HG02981 (cell line): Measurements from ENCODE around the gene ELP1.
"Not testable (repeated sequence)": the region's sequence is repeated elsewhere in the genome, so short reads cannot be mapped to it uniquely, and the experiment has no call there.

Experiments used
- ATAC-seq: cut with Tn5 transposase; IDR thresholded peaks from one replicate; pipeline ENCODE4 v1.9.1; 2021; ENCODE audit warnings: mild to moderate bottlenecking, moderate library complexity; ENCODE audit not compliant: unreplicated experiment

ELP1 gene

DNA sequence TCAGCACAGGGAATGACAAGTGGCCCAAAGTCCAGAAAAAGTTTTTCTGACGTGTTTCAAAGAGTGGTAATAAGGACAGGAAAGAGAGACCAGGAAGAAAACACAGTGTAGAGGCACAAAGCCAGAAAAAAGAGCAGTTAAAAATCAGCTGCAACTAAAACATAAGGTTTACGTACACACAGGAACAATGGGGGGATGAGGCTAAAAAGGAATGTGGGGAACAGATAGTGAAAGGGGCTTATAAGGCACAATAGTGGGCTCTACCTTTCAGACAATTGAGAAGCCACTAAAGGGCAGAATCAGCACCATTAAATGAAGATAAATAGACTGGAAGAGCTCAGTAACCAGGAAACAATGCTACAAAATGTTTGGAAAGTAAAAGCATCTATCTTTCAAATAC, 5.5 kb downstream of the ELP1 start:
- ATAC-seq, result no peak

DNA sequence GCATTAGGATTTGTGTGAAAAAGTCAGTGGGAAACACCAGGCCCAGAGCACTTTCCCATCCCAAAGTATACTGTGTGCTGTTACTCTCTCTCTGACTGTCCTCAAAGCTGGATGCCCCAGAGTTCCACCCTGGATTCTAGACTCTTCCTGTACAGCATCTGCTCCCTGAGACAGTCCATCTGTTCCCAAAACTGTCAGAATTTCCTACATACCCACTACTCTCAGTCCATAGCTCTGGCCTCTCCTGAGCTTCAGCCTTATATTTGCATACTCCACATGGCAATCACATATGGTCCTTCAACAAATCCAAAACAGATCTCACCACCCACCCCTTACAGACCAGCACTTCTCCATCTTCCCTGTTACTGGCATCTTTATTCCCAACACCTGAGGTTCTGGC, 9.5 kb downstream of the ELP1 start:
- no peak for ATAC-seq

DNA sequence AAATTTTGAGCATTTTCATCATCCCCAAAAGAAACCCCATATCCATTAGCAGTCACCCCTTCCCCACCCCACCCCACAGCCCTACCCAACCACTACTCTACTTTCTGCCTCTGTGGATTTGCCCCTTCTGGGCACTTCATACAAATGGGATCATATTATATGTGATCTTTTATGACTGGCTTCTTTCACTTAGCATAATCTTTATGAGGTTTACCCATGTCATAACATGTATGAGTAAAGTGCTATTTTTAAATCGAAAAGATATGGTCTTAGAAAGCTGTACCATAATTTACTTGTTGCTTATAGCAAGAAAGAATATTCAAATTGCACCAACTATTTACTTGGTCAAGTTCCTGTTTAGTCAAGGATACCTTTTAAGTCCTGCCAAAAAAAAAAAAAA, 12.7 kb downstream of the ELP1 start:
- ATAC-seq, result no peak

DNA sequence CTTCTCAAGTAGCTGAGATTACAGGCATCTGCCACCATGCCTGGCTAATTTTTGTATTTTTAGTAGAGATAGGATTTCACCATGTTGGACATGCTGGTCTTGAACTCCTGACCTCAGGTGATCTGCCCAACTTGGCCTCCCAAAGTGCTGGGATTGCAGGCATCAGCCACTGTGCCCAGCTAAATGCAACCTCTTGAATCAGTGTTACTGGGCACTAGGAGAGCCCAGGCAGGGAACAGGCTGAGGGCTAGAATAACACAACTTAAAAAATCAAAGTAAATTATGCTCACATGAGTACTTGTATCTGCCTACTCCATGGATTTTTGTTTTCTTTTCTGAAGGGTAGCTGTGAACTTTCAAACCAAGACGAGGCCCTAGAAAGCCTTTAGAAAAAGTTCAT, 13.5 kb downstream of the ELP1 start:
- not testable (repeated sequence) for ATAC-seq

DNA sequence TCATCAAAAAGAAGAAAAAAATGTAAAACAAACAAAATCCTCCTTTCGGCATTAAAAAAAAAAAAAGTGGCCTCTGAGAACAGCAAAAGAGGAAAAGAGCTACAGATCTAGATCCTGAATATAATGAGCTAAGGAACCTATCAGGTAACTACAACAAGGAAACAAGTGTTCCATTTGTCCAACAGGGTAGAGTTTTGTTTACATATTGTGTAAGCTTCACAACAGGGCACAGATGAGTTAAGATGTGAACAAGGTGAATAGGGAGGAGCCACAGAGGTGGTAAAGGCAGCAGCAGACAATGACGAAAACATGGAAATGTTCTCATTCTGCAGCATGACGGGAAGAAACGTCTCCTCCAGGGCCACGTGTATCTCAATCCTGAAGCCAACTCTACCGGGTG, 14.4 kb downstream of the ELP1 start:
- ATAC-seq, result no peak

DNA sequence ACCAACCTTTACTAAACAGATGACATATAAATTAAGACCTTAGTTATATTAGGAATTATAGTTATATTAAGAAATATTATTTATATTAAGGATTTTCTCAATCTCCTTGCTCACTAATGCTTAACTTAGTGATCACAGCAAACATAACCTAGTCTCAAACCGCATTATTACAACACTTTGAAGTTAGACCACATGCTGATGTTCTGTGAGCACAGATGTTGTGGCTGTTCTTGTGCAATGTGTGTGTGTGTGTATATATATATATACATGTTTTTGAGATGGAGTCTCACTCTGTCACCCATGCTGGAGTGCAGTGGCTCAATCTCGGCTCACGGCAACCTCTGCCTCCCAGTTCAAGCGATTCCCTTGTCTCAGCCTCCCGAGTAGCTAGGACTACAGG, 20.5 kb downstream of the ELP1 start:
- no peak for ATAC-seq

DNA sequence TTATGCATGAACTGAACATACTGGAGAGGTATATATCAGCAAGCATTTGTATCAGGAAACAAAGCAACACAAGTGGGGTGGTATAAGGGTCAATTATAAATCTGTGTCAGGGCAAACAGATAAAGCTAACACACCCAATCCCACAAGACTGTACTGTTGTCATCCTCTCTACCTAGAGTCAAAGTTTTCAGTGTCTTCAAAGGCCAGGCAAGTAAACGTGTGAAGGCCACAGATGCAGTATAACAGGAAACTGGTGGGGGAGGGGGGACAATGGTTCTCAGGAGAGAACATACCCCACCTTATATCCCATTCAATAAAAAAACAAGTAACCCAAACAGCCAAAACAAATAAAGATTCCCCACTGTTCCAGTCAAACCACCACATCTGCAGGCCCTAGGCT, 22.1 kb downstream of the ELP1 start:
- ATAC-seq, result no peak

DNA sequence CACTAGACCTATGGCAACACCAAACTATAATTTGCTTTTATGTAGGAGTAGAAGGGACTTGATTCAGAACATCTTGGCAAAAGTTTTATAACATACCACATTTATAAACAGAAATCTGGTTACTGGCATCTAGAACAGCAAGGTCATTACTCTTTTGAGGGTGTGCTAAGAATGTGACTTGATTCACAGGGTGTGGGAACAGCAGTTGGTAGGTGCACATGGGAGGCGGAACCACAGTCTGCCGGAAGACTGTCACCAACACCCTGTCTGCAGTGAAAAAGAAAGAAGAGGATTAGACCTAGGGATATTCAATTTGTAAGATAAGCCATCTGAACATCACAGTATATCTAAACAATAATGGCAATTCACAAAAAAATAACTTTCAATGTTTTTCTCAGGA, 23.0 kb downstream of the ELP1 start:
- no peak for ATAC-seq

DNA sequence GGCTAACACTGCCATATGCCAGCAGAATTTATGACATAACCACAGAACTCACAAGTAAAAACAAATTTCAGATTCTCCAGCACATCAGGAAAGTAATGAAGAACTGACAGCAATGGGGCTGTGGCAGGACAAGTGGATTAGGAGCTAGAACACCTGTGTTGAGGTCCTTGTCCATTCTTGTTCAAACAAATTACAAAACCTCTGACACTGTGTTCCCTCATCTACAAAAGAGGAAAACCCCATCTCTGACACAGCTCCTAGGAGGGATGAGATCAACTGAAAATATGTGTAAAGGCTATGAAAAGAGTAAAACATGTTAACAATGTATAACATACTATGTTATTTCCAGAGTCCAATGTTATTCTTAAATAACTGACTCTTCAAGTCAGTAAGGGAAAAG, 23.5 kb downstream of the ELP1 start:
- ATAC-seq, result no peak

DNA sequence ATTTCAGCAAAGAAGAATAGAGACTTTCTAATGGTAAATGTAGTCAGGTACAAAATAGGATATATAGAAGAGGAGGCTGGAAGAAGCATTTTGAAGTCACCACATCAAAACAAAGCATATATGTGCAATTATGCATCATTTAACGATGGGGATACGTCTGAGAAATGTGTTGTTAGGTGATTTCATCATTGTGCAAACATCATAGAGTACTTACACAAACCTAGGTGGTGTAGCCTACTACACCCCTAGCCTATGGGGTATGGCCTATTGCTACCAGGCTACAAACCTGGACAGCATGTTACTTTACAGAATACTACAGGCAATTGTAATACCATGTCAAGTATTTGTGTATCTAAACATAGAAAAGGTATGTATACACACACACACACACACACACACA, 28.4 kb downstream of the ELP1 start:
- no peak for ATAC-seq

DNA sequence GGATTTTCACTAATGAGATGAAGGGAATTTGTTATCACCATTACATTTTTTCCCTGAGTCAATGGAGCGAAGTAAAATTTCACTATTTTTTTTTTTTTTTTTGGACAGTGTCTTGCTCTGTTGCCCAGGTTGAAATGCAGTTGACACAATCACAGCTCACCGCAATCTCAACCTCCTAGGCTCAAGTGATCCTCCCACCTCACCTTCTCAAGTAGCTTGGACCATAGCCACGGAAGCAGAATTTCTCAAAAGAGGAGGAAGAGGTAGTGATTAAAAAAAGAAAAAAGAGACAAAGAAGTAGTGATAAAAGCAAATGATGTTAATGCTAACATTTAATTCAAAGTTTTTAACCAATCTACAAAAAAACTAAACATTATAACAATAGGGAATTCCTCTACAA, 29.8 kb downstream of the ELP1 start:
- ATAC-seq, result no peak

DNA sequence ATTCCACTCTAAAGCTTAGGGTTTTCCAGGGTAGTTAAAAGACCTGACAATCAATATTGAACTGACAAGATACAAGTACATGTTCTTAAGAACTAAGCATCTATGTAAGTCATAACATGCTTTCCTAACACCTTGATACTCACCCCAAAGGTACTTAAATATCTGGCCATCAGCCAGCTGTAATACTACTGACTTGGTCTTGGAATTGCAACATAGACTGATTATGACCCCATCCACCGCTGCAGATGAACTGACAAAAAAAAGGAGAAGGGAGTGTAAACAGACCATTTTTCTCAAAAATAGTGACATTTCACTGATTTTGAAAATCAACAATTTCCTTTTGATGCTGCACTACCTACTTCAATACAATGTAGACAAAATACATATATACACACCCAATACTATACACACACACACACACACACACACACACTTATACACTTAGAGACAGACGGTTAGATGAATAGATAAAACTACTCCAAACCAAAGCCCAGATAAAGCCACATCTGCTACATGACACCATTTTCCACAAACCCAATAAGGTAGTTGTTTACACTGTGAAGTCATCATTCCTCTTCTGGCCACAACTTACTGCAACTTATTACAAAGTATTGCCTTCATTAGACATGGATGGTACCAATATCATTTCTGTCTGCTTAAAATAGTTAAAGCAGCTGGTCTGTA, 30.4 kb downstream of the ELP1 start:
- no peak for ATAC-seq

DNA sequence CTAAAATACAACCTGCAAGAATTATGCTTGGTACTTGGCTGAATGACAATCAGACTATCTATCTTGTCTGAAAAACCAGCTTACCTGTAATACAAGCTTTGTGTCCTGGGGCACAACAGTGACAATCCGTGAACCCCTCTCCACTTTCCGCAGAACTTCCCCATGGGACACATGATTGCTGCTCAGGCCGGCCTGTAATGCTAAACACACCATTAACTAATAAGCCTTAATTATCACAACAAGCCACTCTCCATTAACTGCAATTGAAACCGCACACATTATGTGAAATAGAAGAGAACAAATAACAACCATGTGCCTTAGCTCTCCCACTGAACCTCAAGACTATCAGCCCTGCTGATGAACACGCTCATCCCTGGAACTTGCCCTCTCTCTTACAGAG, 33.7 kb downstream of the ELP1 start:
- ATAC-seq, result no peak

DNA sequence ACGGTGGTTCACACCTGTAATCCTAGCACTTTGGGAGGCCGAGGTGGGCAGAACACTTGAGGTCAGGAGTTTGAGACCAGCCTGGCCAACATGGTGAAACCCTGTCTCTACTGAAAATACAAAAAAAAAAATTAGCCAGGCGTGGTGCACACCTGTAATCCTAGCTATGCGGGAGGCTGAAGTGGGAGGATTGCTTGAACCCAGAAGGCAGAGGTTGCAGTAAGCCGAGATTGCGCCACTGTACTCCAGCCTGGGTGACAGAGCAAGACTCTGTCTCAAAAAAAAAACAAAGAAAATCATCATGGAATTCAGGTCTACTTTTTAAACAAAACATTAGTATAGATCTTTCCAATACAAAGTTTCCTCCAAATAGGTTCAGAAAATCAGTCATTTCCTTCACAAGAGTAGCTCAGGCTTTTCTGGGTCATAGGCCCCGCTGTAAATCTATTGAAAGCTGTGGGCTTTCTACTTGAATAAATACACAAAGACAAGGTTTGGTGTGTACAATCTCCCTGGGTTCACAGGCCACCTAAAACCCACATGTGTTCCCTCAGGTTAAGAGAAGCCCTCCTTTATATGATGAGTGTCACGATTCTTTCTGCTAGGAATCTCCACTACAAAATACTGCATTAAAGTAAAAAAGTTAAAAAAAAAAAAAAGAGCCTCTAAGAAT, 34.8 kb downstream of the ELP1 start:
- ATAC-seq, result not testable (repeated sequence)

DNA sequence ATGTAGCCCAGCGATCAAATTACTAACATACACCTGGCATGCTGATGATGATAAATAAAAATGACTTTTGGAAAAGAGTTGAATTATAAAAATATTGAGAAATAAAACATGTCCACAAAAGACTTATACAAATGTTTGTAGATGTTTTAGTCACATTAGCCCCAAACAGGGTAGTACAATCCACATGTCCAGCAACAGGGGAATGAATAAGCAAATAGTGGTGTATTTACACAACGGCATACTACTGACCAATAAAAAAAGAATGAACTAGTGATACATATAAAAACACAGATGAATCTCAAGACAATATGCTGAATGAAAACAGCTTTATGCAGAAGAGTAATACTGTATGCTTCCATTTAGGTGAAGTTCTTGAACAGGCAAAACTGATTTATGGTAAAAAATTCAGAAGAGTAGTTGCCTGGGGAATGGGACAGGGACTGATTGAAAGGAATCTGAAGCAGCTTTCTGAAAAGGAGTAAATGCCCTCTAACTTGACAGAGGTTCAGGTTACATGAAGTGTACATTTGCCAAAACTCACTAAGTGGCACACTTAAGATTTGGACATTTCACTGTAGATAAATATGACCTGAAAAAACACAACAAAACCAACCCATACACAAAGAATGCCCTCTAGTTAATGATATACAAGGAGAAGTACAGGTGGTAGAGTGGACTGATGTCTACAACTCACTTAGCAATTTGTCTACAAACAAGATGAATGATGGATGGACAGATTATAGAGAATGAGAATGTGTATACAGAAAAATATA, 36.4 kb downstream of the ELP1 start:
- no peak for ATAC-seq

DNA sequence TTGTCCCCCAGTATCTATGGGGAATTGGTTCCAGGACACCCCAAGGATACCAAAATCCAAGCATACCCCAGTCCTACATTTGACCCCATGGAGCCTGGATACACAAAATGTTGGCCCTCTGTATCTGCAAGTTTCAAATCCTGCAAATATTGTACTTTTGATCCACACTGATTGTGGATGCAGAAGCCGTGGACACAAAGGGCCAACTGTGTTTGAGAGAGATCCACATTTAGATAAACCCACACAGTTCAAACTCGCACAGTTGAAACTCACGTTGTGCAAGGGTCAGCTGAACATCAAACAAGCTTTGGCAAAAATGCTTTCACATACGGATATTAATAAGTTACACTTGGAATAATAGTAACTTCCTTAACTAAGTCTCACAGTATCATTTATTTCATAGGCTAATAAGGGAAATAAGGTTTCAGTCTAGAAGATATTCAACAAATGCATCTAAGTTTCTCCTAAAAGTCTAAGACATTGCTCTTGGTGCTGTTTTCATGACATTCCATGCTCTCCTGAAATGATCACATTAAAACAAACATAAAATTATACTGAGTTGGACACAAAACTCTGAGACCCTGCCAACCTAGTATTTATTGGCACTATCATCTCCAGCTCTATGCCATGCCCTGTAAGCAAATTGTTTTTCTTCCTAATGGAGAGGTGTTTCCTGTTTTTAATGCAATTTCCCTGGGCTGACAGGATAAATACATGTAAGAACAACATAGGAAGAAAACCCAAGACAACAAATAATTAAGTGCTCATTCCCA, 39.5 kb downstream of the ELP1 start:
- no peak for ATAC-seq

DNA sequence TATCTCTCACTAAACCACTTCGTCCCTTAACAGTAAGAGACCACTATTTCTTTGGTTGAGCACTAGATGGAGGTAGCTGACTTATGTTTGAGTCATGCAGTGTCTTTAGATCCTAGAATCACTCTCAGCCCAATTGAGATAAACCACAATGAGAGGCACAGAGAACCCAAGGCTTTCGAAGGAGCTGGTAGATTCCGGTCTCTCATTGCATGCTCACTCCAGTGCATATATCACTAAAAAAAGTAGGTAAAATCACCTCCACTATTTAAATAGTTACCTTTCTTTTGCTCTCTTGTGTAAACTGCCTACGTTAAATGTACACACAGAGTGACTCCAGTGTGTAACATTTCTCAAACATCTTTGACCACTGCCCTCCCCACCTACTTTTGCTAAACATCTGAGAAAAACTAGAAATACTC, 44.3 kb downstream of the ELP1 start:
- no peak for ATAC-seq

DNA sequence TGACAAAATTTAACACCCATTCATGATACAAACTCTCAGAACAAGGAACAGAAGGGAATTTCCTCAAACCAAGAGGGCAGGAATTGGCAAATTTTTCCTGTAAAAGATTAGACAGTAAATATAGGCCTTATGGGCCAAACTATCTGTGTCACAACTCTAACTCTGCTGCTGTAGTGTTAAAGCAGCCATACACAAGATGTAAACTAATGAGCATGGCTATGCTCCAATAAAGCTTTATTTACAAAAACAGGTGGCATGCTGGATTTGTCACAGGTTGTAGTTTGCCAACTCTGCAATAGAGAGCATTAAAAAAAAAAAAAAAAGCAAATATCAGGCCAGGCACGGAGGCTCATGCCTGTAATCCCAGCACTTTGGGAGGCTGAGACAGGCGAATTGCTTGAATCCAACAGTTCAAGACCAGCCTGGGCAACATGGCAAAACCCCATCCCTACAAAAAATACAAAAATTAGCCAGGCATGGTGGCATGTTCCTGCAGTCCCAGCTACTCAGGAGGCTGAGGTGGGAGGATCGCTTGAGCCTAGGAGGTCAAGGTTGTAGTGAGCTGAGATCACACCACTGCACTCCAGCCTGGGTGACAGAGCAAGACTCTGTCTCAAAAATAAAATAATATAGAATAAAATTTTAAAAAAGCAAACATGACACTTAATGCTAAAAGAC, 47.2 kb downstream of the ELP1 start:
- ATAC-seq, result not testable (repeated sequence)

DNA sequence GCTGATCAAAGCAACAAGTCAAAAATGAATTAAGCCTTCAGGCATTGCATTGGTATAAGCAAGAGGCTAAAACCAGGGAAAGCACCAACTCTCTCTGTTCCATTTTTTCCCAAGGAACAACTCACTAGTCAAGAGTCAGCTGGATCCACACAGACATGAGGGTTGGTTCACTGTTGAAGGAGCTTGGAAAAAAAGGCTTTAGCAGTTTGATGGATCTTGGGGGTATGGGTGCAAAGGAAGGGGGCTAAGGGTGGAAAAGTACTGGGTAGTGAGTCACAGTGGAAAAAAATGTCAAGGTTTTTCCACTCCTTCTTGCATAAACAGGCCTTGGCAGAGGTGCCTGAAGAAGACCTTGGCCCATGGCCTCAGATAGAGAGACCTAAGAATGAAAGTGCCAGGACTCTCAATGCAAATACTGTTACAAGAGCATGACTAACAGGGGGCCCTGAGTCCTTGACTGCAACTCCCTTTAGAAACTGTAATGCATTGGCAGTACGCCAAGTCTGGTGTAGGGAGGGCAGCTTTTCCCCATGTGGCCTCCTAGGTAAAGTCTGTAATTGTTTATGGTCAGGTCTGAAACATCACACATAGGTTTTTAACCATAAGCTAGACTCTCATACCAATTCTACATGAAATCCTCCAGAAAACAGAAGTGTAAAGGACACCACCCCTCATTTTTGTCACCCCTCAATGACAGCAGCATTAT, 48.1 kb downstream of the ELP1 start:
- ATAC-seq, result peak; percentile 98

DNA sequence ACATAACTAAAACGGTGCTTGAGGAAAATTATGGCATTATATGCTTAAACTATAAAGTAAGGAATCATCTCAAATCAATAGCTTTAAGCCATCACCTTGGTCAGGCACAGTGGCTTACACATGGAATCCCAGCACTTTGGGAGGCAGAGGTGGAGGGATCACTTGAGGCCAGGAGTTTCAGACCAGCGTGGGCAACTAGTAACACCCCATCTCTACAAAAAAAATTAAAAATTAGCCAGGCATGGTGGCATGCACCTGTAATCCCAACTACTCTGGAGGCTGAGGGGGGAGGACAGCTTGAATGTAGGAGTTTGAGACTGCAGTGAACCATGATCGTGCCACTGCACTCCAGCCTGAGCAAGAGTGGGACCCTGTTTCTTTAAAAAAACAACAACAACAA, 49.2 kb downstream of the ELP1 start:
- no peak for ATAC-seq
